Pancreas (tissue), 10 donors: ENCODE measurements around the gene PRR23E. TPM values are rescaled to one million over a fixed set of nuclear protein-coding genes. Genes with fewer than 3 reads are reported as not detected.
A peak's percentile ranks its signal among the peaks of the same experiment; 100 is the strongest.

ENCODE experiments used
- ATAC-seq, 4 donors: fragments of 200-7000 bp; cut with Tn5 transposase; one replicate each; pipeline versions ENCODE4 v1.8.0 to v1.9.1; 2020; ENCODE audit warnings: mild to moderate bottlenecking in 4 of 4, moderate library complexity in 4 of 4
- DNase-seq, 6 donors: peaks; one replicate each; pipeline ENCODE4 v3.0.0-alpha.2; 2020
- FAIRE-seq: peaks from 2 replicates; lab custom pipeline; 2012; peaks lifted over from hg19 to GRCh38; lab: Jason Lieb, UNC
- H3K27ac ChIP-seq, 4 donors: fragments of 200-600 bp; sonication (generic); 1 replicate in 3 of 4; 2 replicates in 1 of 4; pipeline versions ENCODE4 v1.5.0 to v1.8.0; 2020
- H3K27me3 ChIP-seq, 4 donors: fragments of 200-600 bp; one replicate each; pipeline ENCODE4 v1.8.0; 2021
- H3K36me3 ChIP-seq, 3 donors: fragments of 200-600 bp; sonication (generic) in 1 of 3; one replicate each; pipeline versions ENCODE4 v1.5.0 to v1.8.0; 2020 to 2021
- H3K4me1 ChIP-seq, 3 donors: fragments of 200-600 bp; one replicate each; pipeline ENCODE4 v1.8.0; 2021
- H3K4me3 ChIP-seq, 4 donors: fragments of 200-600 bp; sonication (generic) in 2 of 4; one replicate each; pipeline versions ENCODE4 v1.5.0 to v1.8.0; 2020 to 2021
- H3K9me3 ChIP-seq, 4 donors: fragments of 200-600 bp; one replicate each; pipeline ENCODE4 v1.8.0; 2021
- WGBS, 2 donors: extraction: QIAGEN DNeasy Blood & Tissue Kit; methylation state at CpG; one replicate each; pipeline ENCODE4 v1.1.7; 2013; 5-methylcytosine and 5-hydroxymethylcytosine counted together
- intact Hi-C, 3 donors: fragments of 100-400 bp; cut with DNase I; formaldehyde crosslinking; loops; one replicate each; pipeline versions ENCODE4 v1.11.1 to v1.14.2; 2022
- polyA plus RNA-seq, 2 donors: library from polyadenylated mRNA; stranded (reverse); fragments of 200-250 nt; gene quantifications; one replicate each; pipeline ENCODE4 v1.2.3, GENCODE V29; 2013
- total RNA-seq, 6 donors: library from RNA; stranded (reverse); fragmentation: NEBNext Ultra II Directional in 4 of 6; extraction: Animal tissue kit (Norgen Biotek cat#: 25700) in 4 of 6; gene quantifications; one replicate each; pipeline versions ENCODE4 v1.2.1 to v1.2.4, GENCODE V29; 2021 to 2023
- TF ChIP-seq, protein P1 (sequence below), 4 donors: fragments of 200-600 bp; sonication (generic) in 3 of 4; IDR thresholded peaks; one replicate each; pipeline versions ENCODE4 v1.5.0 to v1.8.0; 2021; ENCODE audit warnings: antibody characterized with exemption in 4 of 4
- donor health status: healthy with polysubstance abuse.
- donor health status: DM: no; HTN: no; CAD: no; lungs with moderate emphysema.
- donor health status: DM: no; HTN: no; CAD: no.
- donor health status: control.
- donor health status: control.
- donor health status: Bipolar disorder and iron deficiency.
- donor health status: DM: yes; HTN: yes; CAD: no.
- donor health status: DM: no; HTN: no; CAD: no.
- donor health status: DM: no; HTN: no; CAD: no.
- donor health status: DM: yes; HTN: yes; CAD: no.

The PRR23E gene
- total and polyA plus RNA-seq, 8 donors: not detected

DNA sequence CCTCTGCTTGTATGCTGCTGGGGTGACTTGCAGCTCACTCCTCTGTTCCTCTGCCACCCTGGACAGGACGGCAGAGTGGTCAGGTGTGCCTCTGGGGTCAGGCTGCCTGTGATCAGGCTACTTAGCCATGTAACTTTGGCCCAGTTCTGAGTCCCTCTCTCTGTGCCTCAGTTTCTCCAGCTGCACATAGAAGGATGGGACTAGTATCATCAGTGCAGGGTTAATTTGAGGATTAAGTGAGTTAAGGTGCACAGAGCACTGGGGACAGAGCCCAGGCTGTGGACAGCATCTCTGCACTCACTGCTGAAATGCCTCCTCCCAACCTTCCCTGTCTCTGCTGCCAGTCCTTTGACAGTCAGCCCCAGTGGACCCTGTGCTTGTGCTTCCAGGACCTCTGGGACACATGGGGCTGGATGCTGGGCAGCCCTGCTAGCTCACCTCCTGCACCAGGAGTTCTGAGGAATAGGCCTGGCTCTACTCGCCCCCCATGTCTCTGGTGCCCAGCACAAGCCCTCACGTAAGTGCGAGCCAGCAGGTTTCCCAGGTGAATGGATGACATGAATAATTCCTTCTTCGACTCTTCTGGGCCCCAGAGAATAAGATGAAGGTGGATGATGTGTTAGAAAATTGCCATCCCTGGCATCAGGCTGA lies 19.3 kb upstream of the PRR23E start:
- no peak for FAIRE-seq
- TF ChIP-seq, protein P1, sequence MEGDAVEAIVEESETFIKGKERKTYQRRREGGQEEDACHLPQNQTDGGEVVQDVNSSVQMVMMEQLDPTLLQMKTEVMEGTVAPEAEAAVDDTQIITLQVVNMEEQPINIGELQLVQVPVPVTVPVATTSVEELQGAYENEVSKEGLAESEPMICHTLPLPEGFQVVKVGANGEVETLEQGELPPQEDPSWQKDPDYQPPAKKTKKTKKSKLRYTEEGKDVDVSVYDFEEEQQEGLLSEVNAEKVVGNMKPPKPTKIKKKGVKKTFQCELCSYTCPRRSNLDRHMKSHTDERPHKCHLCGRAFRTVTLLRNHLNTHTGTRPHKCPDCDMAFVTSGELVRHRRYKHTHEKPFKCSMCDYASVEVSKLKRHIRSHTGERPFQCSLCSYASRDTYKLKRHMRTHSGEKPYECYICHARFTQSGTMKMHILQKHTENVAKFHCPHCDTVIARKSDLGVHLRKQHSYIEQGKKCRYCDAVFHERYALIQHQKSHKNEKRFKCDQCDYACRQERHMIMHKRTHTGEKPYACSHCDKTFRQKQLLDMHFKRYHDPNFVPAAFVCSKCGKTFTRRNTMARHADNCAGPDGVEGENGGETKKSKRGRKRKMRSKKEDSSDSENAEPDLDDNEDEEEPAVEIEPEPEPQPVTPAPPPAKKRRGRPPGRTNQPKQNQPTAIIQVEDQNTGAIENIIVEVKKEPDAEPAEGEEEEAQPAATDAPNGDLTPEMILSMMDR (IDR thresholded peaks at IDR 0.05): no peak
- Histone ChIP-seq H3K36me3 (no peaks in the 10 kb centered on the region), H3K9me3 (no peaks in the 10 kb centered on the region), H3K4me3 (no peak overlapping the region), H3K27ac (no peak overlapping the region), H3K27me3 (no peaks in the 10 kb centered on the region), H3K4me1 (no peaks in the 10 kb centered on the region)
- DNase-seq: peak in 1 of 6 donors; percentile 29
- WGBS, 2 donors: 72 to 83% methylated on average over 5 of the region's 5 CpGs
- intact Hi-C loops: no loop called here
- no peak for ATAC-seq

DNA sequence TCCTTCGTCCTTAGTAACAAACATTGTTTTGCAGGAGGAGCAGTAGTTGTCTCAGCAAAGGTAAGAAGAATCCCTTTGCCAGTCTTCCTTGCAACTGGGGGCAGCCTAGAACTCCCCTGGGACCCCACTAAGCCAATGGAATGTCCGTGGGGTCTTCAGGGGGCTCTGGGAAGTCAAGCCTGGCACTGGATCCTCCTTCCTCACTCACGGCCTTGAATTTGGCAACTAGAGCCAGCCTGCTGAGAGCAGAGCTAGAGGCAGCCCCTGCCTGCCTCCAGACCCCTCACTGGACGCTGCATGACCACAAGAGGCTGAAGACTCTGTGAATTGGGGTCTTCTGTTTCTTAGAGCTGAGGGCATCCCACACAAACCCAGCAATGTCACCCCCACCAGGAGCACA lies 18.6 kb upstream of the PRR23E start:
- WGBS, 2 donors: 50 to 64% methylated on average over 4 of the region's 4 CpGs
- TF ChIP-seq, protein P1 (IDR thresholded peaks at IDR 0.05): no peak
- no peaks in the 10 kb centered on the region for H3K36me3 ChIP-seq
- no peaks in the 10 kb centered on the region for H3K9me3 ChIP-seq
- H3K4me3 ChIP-seq: no peak overlapping the region
- peak in 2 of 6 donors; percentile 5 to 50 for DNase-seq
- no peaks in the 10 kb centered on the region for H3K27me3 ChIP-seq
- no peaks in the 10 kb centered on the region for H3K4me1 ChIP-seq
- no peak overlapping the region for H3K27ac ChIP-seq
- FAIRE-seq: no peak
- intact Hi-C loops: no loop called here
- ATAC-seq: no peak

DNA sequence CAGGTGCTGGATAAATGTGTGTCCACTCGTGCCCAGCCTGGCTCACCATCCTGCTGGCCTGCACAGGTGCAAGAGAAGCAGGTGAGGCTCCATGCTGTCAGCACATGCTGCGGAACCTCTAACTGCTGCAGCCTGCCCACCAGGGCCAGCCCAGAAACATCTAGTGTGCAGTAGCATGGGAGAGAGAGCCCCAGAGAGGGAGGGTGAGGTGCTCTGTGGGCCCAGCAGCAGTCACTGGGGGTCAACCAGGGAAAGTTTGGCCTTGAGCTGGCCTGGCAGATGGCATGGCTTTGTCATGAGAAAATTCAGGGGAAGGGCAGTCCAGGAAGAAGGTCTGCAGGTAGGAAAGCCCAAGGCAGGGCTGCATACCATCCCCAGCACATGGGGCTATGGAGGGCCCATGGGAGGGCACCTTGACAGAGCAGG lies 18.2 kb upstream of the PRR23E start:
- Histone ChIP-seq H3K4me3 (no peak overlapping the region), H3K27me3 (no peaks in the 10 kb centered on the region), H3K4me1 (no peaks in the 10 kb centered on the region), H3K9me3 (no peaks in the 10 kb centered on the region), H3K27ac (no peak overlapping the region), H3K36me3 (no peaks in the 10 kb centered on the region)
- ATAC-seq (no peak), FAIRE-seq (no peak), DNase-seq (no peak)
- TF ChIP-seq, protein P1 (IDR thresholded peaks at IDR 0.05): no peak
- intact Hi-C loops: no loop called here
- 76 to 86% methylated on average over 2 of the region's 2 CpGs for WGBS, 2 donors

DNA sequence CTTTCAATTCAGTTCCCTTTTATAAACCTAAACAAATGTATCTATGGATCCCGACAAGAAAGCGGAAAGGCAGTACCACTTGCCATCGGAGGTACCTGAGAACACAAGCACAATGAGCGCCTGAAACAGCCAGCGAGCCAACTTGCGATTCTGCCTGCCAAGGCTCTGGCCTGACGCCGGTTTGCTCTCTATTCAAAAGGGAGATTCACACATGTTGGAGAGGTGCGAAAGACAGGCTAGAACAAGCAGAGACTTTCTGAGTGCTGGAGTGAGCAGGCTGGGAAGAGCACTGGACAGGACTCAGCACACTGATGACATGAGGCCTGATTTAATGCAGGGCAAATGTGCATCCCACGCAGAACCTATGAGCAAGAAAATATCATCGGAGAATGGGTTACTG lies 17.7 kb upstream of the PRR23E start:
- TF ChIP-seq, protein P1 (IDR thresholded peaks at IDR 0.05): no peak
- Histone ChIP-seq H3K4me1 (no peaks in the 10 kb centered on the region), H3K27me3 (no peaks in the 10 kb centered on the region), H3K27ac (no peak overlapping the region), H3K4me3 (no peak overlapping the region), H3K9me3 (no peaks in the 10 kb centered on the region), H3K36me3 (no peaks in the 10 kb centered on the region)
- intact Hi-C loops: no loop called here
- 81 to 82% methylated on average over 11 of the region's 11 CpGs for WGBS, 2 donors
- ATAC-seq: no peak
- no peak for FAIRE-seq
- DNase-seq: peak in 1 of 6 donors; percentile 30

DNA sequence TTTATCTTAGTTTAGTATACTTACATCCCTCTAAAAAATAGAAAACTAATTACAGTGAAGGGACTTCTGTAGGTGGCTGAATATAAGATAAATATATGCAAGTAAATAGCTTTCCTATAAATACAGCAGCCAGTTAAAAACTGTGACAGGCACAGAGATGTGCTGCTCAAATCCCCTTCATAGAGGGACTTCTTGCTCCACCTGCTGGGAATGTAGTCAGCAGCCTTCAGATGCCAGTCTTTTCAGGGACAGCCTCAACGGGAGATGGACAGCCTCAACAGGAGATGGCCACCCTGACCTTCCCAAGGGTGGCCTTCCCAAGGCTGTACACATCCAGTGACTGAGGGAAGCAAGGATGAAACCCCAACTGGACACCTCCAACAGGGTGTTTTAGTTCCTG lies 15.7 kb upstream of the PRR23E start:
- TF ChIP-seq, protein P1 (IDR thresholded peaks at IDR 0.05): peak in 1 of 4 donors; percentile 12
- Histone ChIP-seq H3K27me3 (no peaks in the 10 kb centered on the region), H3K36me3 (no peaks in the 10 kb centered on the region), H3K4me3 (no peak overlapping the region), H3K4me1 (no peaks in the 10 kb centered on the region), H3K9me3 (no peaks in the 10 kb centered on the region), H3K27ac (no peak overlapping the region)
- DNase-seq (peak in 1 of 6 donors; percentile 34), FAIRE-seq (no peak), ATAC-seq (peak in 3 of 4 donors; percentile 42 to 73 (median 66))
- WGBS, 2 donors: 29 to 31% methylated on average over 1 of the region's 1 CpG
- intact Hi-C loops: no loop called here
